Measurements from ENCODE around the gene STBD1.
"Not testable (repeated sequence)": the region's sequence is repeated elsewhere in the genome, so short reads cannot be mapped to it uniquely, and the experiment has no call there.

The STBD1 gene

DNA sequence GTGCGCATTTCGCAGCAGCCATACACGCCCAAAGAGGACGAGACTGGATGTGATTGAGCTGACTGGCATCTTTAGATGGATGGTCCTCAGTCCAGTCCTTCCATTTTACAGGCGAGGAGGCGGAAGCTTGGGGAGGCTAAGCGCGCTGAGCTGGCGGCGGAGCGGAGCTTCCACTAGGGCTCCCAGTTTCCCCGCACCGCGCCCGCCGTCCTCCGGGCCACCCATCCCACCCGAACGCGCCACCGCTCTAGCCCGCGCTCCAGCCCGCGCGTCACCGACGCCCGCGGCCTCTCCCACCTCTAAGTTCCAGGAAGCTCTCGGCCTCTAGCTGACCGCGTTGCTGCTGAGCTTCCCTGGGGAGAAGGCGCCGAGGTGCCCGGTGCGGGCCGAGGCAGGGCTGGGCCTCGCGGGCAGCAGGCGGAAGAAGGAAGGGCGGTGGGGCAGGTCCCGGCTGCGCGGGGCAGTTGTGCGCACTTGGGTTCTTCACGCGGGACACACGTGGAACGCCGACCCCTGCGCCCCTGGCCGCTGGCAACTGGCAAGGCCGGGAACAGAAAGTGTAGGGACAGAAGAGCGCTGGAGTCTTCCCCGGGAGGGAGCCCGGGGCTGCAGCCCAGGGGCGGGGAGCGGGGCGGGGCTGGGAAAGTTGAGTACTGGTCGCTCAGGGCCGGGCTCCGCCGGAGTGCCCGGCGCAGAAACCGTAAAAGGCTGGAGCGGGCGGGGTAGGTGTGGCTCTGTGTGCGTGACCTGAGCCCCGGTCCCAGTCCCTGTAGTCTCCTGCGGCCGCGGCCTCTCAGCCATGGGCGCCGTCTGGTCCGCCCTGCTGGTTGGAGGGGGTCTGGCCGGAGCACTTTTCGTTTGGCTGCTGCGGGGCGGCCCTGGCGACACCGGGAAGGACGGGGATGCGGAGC lies at the start of gene STBD1:
Gene STBD1, plus strand, starts transcription at position 763 of the 911 bp plus-strand sequence. Its CDS starts 37 bp downstream, at position 800.
- peak; percentile 81 for DNase-seq (ENCODE audit: low spot score)

DNA sequence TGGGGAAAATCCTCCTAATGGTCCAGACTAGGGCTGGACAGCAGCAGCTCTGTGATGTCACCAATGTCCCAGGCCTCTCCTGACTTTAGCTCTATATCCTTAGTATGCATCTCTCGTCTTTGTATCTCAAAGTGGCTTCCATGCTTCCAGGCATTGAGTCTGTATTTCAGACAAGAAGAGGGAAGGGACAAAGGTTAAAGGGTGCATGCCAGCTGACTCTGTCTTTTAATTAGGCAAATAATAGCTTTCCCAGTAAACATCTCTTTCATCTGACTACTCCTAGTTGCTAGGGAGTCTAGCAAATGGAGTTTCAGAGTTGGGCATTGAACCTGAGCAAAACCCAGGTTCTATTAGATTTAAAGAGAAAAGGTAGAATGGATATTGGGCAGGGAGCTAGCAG lies 49.6 kb upstream of the STBD1 start:
- DNase-seq (ENCODE audit: low spot score): no peak

DNA sequence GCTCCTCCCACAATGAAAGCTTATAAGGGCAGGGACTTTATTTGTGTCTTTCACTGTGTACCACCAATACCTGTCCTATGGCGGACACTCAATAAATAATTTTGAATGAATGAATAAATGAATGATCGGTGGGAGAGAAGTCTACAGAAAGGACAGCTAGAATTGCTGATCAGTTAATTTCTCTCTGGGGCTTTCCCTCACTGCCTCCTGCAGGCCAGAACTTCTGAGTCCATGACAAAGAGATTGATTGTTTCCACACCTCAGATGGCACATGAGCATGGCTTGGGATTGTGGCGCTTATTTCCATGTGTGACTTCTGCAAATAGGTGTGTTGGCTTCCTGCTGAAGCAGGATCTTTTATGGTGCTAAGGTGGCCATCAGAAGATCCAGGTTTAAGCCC lies 48.7 kb upstream of the STBD1 start:
- DNase-seq (ENCODE audit: low spot score): no peak

- no peak for DNase-seq (ENCODE audit: low spot score)
Measured at GRCh38 chr4:76260571-76260970, 46.0 kb upstream of the STBD1 start.

- DNase-seq (ENCODE audit: low spot score): no peak
Measured at GRCh38 chr4:76265631-76266218, 40.8 kb upstream of the STBD1 start.

- no peak for DNase-seq (ENCODE audit: low spot score)
Measured at GRCh38 chr4:76266627-76267026, 39.9 kb upstream of the STBD1 start.

- DNase-seq (ENCODE audit: low spot score): no peak
Measured at GRCh38 chr4:76267811-76268210, 38.7 kb upstream of the STBD1 start.

DNA sequence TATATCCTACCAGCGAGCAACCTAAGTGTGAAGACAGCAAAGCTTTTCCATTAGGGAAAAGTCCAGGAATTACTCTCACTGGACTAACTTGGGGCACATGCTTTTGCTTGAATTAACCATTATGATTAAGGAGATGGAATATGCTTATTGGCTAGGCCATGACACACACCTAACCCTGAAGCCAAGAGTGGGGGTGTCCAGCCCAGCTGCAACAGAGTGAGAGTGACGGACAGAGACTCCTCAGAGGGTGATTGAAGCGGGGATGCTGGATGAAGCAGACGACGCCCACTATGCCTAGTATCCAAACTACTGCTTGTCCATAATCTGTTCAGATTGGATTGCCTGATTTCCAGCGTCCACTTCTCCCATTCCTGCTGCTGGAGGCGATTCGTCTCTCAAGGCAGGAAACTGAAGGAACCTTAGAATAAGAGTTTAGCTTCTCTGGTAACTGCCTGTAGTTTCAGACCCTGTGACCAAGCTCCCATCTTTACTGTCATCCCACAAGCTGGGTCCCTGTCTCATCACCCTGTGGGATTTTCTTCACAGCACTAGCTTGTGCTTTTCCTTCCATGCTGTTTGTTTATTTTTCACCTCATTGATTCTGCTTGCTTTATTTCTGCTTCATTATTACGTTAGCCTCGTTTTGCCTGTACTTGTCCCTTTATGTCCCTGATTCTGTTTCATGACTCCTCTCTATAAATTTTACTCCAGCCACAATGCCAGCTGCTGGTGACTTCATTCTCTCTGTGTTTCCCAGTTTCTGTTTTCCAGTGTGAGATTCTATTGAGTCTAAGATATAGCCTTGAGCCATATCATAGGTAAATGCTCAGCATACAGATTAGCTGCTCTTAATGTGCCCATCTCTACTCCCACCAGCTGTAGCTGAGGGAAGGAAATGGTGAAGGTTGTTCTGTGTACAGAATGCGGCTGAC lies 36.0 kb upstream of the STBD1 start:
- no peak for DNase-seq (ENCODE audit: low spot score)

GRCh38 chr4:76271248-76271647 lies 35.3 kb upstream of the STBD1 start:
- DNase-seq (ENCODE audit: low spot score): no peak

DNA sequence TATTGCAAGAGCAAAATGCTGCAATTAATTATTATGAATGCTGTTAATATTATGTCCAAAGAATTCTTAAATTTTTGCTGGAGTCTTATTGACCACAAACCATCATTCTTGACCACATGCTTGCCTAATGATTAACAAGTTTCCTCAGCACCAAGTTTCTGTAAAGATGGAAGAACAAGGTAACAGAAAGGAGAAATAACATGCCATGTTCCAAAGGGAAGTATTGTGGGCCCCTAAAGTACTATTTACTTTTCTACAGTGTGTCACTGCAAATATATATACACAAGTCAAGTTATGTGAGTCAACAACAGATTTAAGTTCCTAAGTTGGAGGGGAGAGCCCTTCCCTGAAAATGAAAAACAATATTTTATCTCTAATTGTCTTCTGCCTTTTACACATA lies 34.5 kb upstream of the STBD1 start:
- no peak for DNase-seq (ENCODE audit: low spot score)

- no peak for DNase-seq (ENCODE audit: low spot score)
Measured at GRCh38 chr4:76272582-76272981, 34.0 kb upstream of the STBD1 start.

DNA sequence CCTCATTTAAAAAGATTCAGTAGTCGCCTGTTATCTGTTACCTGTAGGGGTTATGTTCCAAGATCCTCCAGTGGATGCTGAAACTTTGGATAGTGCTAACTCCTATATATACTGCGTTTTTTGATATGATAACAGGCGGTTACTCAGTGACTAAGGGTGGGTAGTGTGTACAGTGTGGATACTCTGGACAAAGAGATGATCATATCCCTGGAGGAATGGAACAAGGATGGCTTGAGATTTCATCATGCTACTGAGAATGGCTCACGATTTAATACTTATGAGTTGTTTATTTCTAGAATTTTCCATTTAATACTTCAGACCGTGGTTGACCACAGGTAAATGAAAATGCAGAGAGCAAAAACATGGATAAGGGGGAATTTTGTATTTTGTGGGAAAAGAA lies 33.5 kb upstream of the STBD1 start:
- no peak for DNase-seq (ENCODE audit: low spot score)

DNA sequence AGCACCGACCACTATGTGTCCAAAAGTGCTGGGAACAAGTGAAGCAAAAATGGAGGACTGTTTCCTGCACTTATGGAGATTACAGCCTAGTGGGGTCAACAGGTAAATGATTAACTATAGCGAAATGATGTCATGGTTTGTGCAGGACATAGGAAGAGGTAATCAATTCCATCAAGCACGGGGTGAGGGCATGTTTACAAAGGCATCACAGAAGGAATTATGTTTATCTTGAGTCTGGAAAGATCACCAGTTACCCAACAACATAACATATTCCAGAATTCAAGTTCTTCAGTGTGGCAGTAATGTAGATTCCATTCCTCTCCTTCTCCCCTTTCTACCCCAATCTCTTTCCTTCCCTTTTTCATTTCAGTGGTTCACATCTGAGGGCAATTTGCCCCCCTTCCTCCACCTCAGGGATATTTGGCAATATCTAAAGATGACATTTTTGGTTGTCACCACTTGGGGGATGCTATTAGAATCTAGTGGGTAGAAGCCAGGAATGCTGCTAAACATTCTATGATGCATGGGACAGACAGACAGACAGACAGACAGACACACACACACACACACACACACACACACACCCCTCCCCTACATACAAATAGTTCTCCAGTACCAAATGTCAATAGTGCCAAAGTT lies 30.9 kb upstream of the STBD1 start:
- DNase-seq (ENCODE audit: low spot score): no peak

DNA sequence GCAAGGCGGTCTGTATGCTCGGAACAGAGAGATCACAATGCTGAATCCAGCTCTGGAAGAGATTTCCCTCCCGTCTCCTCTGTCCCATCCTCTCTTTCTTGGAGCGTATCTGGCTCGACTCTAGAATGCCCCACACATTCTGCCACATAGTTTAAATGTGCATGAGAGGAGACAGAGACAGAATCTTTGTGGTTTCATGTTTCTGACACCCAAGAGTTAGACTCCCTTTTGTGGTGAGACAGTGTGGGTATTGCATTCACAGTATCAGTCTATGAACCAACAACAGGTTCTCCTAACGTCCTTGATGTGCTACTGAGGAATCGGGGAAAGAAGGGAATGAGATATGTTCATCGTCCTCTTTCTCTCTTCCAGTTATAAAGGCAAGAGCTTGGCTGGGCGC lies 29.7 kb upstream of the STBD1 start:
- DNase-seq (ENCODE audit: low spot score): no peak

- no peak for DNase-seq (ENCODE audit: low spot score)
Measured at GRCh38 chr4:76277667-76278066, 28.9 kb upstream of the STBD1 start.

DNA sequence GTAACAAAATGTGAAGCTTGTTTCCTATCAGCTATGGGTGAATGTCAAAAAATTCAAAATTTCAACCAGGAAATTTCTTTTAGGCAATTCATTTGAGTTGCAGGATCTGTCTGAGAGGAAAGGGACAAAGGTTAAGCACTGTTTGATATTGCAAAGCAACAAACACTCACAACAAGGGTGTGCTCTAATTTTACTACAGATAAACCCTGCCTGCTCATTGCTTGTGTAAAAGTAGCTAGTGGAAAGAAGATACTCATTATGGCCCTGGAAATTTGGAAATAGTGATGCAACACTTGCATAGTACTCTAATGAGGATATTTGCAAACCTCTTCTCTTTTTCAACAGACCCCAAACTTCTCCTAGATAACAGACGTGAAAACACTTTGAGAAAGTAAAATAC lies 27.9 kb upstream of the STBD1 start:
- no peak for DNase-seq (ENCODE audit: low spot score)

- DNase-seq (ENCODE audit: low spot score): no peak
Measured at GRCh38 chr4:76279462-76279861, 27.1 kb upstream of the STBD1 start.

GRCh38 chr4:76280488-76281441 lies 25.8 kb upstream of the STBD1 start:
- DNase-seq (ENCODE audit: low spot score): no peak

- DNase-seq (ENCODE audit: low spot score): not testable (repeated sequence)
Measured at GRCh38 chr4:76281594-76281993, 24.9 kb upstream of the STBD1 start.

GRCh38 chr4:76282941-76283689 lies 23.4 kb upstream of the STBD1 start:
- no peak for DNase-seq (ENCODE audit: low spot score)

All from HuH-7.5 (cell line).